Duodenal mucosa (tissue), 2 donors: ENCODE results near the gene ENTHD1.
"Not testable (repeated sequence)": the region's sequence is repeated elsewhere in the genome, so short reads cannot be mapped to it uniquely, and the experiment has no call there.

ENCODE experiments used
- H3K27ac ChIP-seq: one replicate; pipeline ENCODE4 v1.7.0; 2013; ENCODE audit warnings: low read depth, low read length
- H3K27me3 ChIP-seq, 2 donors: one replicate each; pipeline ENCODE4 v1.7.0; 2013; ENCODE audit warnings: low read length in 2 of 2, control low read depth in 1 of 2; ENCODE audit not compliant: insufficient read depth in 2 of 2, control insufficient read depth in 1 of 2
- H3K36me3 ChIP-seq, 2 donors: one replicate each; pipeline ENCODE4 v1.7.0; 2013; ENCODE audit warnings: low read length in 2 of 2, control low read depth in 1 of 2; ENCODE audit not compliant: insufficient read depth in 2 of 2, control insufficient read depth in 1 of 2
- H3K4me1 ChIP-seq, 2 donors: one replicate each; pipeline ENCODE4 v1.7.0; 2013; ENCODE audit warnings: low read length in 2 of 2, control low read depth in 1 of 2; ENCODE audit not compliant: insufficient read depth in 2 of 2, control insufficient read depth in 1 of 2
- H3K4me3 ChIP-seq, 2 donors: one replicate each; pipeline ENCODE4 v1.7.0; 2013; ENCODE audit warnings: low read length in 2 of 2, low read depth in 1 of 2
- H3K9ac ChIP-seq, 2 donors: one replicate each; pipeline ENCODE4 v1.7.0; 2013; ENCODE audit warnings: low read length in 2 of 2, low read depth in 1 of 2
- H3K9me3 ChIP-seq, 2 donors: one replicate each; pipeline ENCODE4 v1.7.0; 2013; ENCODE audit warnings: low read length in 2 of 2, control low read depth in 1 of 2; ENCODE audit not compliant: control insufficient read depth in 1 of 2

ENTHD1 gene

DNA sequence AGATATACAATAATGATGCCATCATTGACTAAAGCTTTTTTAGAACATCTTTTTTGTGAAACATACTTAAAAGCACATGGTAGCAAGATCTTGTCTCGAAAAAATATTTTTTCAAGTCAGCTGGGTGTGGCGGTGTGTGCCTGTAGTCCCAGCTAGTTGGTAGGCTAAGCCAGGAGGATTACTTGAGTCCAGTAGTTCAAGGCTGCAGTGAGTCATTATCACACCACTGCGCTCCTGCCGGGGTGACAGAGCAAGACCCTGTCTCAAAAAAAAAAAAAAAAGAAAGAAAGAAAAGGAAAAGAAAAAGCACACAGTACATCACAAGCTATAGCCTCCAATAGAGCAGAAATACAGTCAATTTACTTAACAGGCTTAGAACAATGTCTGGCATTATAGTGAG lies 37.0 kb downstream of the ENTHD1 start:
- Histone ChIP-seq H3K4me1 (no peaks in the 10 kb centered on the region), H3K9ac (no peak overlapping the region), H3K27me3 (no peaks in the 10 kb centered on the region), H3K36me3 (no peaks in the 10 kb centered on the region), H3K9me3 (no peaks in the 10 kb centered on the region), H3K4me3 (no peak overlapping the region), H3K27ac (no peak overlapping the region)

DNA sequence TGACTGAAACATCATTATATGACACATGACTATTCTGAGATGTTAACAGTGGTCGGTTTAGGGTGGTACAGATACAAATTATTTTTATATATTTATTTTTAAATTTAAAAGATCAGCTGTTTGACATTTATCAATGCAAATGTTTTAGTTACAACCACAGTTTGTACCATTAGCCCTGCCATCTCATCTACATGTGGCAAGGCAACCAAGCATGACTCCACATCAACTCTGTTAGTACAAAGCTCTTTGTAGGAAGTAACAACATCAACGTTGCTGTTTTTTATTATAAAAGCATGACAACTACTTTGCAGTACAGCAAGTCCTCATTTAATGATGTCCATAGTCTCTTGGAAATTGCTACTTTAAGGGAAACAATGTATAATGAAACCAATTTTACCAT lies 40.8 kb downstream of the ENTHD1 start:
- Histone ChIP-seq H3K9ac (no peak overlapping the region), H3K9me3 (no peaks in the 10 kb centered on the region), H3K4me3 (no peak overlapping the region), H3K27me3 (no peaks in the 10 kb centered on the region), H3K36me3 (no peaks in the 10 kb centered on the region), H3K4me1 (no peaks in the 10 kb centered on the region), H3K27ac (no peak overlapping the region)

DNA sequence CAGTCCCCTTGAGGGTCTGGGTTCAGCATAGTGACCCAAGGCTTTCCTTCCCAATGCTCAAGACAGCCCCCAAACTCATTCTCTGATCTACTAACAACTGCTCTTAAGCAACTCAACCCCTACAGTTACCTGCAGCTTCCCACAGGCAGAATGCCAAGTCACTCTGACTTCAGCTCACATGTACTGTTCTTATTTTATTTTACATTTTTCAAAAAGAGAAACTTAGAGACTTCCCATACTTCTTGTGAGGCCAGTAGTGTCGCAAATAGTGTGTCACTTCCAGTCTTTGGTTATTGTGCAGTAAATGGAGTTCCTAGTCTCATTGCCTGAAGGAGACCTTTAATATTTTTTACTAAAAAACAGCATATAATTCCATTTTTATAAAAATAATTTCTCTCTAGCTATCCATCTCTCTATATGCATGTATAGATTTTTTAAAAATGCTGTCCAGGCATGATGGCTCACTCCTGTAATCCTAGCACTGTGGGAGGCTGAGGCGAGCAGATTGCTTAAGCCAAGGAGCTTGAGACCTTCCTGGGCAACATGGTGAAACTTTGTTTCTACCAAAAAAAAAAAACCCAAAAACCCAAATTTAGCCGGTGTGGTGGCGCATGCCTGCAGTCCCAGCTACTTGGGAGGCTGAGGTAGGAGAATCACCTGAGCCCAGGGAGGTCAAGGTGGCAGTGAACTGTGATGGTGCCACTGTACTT lies 41.8 kb downstream of the ENTHD1 start:
- Histone ChIP-seq H3K4me3 (no peak overlapping the region), H3K27ac (no peak overlapping the region), H3K27me3 (no peaks in the 10 kb centered on the region), H3K9ac (no peak overlapping the region), H3K36me3 (no peaks in the 10 kb centered on the region), H3K9me3 (no peaks in the 10 kb centered on the region), H3K4me1 (no peaks in the 10 kb centered on the region)

DNA sequence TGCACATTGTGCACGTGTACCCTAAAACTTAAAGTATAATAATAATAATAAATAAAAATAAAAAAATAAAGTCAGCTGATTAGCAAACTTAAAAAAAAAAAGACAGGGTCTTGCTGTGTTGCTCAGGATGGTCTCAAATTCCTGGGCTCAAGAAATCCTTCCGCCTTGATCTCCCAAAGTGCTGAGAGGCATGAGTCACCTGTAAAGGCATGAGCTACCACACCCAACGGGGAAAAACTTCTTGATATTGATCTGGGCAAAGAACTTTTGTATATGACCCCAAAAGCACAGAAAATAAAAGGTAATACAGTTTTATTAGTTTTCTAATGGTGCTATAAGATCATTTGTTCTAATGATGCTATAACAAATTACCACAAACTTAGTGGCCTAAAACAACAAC lies 46.1 kb downstream of the ENTHD1 start:
- no peaks in the 10 kb centered on the region for H3K27me3 ChIP-seq
- no peaks in the 10 kb centered on the region for H3K4me1 ChIP-seq
- no peak overlapping the region for H3K9ac ChIP-seq
- no peak overlapping the region for H3K4me3 ChIP-seq
- no peaks in the 10 kb centered on the region for H3K9me3 ChIP-seq
- no peaks in the 10 kb centered on the region for H3K36me3 ChIP-seq
- H3K27ac ChIP-seq = no peak overlapping the region

DNA sequence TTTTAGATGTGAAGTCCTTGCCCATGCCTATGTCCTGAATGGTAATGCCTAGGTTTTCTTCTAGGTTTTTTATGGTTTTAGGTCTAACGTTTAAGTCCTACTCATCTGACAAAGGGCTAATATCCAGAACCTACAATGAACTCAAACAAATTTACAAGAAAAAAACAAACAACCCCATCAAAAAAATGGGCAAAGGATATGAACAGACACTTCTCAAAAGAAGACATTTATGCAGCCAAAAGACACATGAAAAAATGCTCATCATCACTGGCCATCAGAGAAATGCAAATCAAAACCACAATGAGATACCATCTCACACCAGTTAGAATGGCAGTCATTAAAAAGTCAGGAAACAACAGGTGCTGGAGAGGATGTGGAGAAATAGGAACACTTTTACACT lies 47.0 kb downstream of the ENTHD1 start:
- not testable (repeated sequence) for H3K9ac ChIP-seq, H3K36me3 ChIP-seq, H3K27ac ChIP-seq

DNA sequence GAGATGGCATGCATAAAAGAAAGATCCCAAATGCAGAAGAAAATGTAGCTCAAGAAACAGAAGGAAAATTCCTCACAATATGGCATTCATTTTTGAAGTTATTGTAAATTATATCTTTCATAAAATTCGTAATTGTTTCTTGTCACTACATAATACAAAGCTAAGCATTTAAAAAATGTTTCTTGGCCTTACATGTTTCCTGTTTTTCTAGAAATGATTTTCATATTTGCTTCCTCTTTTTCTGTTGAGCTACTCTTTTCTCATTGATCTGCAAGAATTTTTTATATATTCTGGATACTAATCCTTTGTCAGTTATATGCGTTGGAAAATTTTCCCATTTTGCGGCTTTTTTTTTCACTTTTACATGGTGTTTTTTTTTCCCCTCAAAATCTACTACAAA lies 48.0 kb downstream of the ENTHD1 start:
- H3K36me3 ChIP-seq = no peaks in the 10 kb centered on the region

More for the DNA sequence above, 47.0 kb downstream of the ENTHD1 start:
- H3K4me3 ChIP-seq, H3K27me3 ChIP-seq, H3K9me3 ChIP-seq, H3K4me1 ChIP-seq: not testable (repeated sequence)

DNA sequence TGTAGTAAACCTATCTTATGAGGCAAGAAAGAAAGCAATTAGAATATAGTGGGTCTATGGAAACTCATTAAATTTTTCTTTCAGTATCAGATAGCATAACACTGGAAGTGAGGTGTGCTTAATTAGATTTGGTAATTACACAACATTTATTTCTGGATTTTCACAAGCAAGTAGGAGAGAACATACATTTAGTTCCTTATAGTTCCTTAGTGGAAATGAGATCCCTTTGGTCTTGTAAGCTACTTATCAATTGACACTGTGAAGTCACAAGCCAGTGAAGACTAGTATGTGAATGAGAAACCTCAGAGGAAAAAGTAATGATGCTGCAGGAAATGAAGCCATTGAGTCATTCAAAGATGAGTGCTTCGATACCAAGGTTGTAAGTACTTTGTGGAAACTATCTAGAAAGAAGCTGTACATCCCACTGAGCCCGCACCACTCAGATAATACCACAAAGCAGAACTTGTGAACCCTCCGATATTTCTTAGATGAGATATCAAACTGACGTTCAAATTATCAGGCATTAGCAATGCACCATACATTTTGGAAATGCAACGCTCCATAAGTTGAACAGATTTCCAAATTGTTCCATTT lies 53.5 kb downstream of the ENTHD1 start:
- H3K27ac ChIP-seq = no peak overlapping the region
- no peak overlapping the region for H3K9ac ChIP-seq
- no peaks in the 10 kb centered on the region for H3K36me3 ChIP-seq
- H3K9me3 ChIP-seq = no peaks in the 10 kb centered on the region
- no peaks in the 10 kb centered on the region for H3K4me1 ChIP-seq
- H3K4me3 ChIP-seq = no peak overlapping the region
- H3K27me3 ChIP-seq = no peaks in the 10 kb centered on the region

More for the DNA sequence above, 48.0 kb downstream of the ENTHD1 start:
- no peak overlapping the region for H3K4me3 ChIP-seq
- no peak overlapping the region for H3K9ac ChIP-seq
- no peak overlapping the region for H3K27ac ChIP-seq
- no peaks in the 10 kb centered on the region for H3K27me3 ChIP-seq
- no peaks in the 10 kb centered on the region for H3K4me1 ChIP-seq
- no peaks in the 10 kb centered on the region for H3K9me3 ChIP-seq

DNA sequence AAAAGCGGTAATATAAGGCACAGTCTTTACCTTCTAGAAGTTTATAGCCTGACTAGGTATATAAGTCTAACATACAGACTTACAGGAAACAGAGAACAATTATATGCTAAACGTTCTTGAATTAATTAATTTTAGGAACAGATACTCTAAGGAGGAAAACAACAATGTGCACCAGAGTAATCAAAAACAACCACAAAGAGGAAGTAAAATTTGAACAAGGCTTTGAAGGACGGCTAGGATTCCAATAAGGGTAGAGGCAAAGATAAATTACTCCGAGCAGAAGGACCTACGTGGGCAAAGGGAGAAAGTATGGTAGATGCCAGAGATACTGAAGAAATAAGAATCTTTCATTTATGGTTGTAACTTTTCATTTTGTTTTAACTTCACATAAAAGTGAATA lies 54.4 kb downstream of the ENTHD1 start:
- H3K9ac ChIP-seq = no peak overlapping the region
- no peaks in the 10 kb centered on the region for H3K9me3 ChIP-seq
- no peaks in the 10 kb centered on the region for H3K36me3 ChIP-seq
- H3K27ac ChIP-seq = no peak overlapping the region
- H3K4me3 ChIP-seq = no peak overlapping the region
- H3K4me1 ChIP-seq = no peaks in the 10 kb centered on the region
- H3K27me3 ChIP-seq = peaks cover 0 to 6% of the 10 kb centered on the region in 2 donors

DNA sequence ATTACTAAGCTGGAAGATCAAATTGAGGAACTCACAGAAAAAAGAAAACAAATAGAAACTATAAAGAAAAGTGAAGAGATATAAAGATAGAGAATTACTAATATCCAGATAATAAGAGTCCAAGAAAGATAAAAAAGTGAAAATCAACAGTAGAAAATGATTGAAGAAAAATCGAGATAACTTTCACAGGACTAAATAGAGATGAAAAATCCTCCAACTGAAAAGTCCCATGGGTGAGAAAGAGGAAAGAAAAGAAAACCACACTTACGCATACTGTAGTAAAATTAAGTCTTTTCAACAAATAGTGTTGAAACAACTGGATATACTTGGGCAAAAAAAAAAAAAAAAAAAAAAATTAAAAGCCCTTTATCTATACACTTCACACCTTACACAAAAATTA lies 60.0 kb downstream of the ENTHD1 start:
- Histone ChIP-seq H3K27me3 (peaks cover 0 to 17% of the 10 kb centered on the region in 2 donors), H3K27ac (no peak overlapping the region), H3K9ac (no peak overlapping the region), H3K36me3 (no peaks in the 10 kb centered on the region), H3K4me1 (no peaks in the 10 kb centered on the region), H3K4me3 (no peak overlapping the region), H3K9me3 (no peaks in the 10 kb centered on the region)

DNA sequence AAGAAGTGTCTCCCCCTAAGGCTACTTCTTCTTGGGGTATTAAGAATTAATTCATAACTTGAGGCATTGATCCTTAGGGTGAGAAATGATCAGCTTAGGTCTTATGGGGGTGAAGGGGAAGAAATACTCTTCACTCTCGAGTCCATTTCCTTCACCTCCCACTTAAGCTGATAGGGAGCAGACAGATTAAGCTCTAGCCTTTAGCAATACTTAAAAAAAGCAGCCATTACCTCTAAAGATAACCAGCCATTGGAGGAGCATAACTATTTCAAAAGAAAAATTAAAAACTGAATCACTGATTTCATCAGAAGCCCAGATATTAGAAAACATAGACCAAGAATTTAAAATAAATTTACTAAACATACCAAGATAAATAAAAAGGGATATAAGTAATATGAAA lies 60.5 kb downstream of the ENTHD1 start:
- Histone ChIP-seq H3K9me3 (no peaks in the 10 kb centered on the region), H3K9ac (no peak overlapping the region), H3K4me3 (no peak overlapping the region), H3K4me1 (no peaks in the 10 kb centered on the region), H3K27ac (no peak overlapping the region), H3K36me3 (no peaks in the 10 kb centered on the region), H3K27me3 (peaks cover 0 to 17% of the 10 kb centered on the region in 2 donors)
